Adrenal gland (tissue), 12 donors: ENCODE measurements around the gene VWA2. TPM values are rescaled to one million over a fixed set of nuclear protein-coding genes. Genes with fewer than 3 reads are reported as not detected.

Experiments
- DNase-seq, 7 donors: peaks; one replicate each; pipeline ENCODE4 v3.0.0-alpha.2; 2019 to 2020
- H3K27ac ChIP-seq, 5 donors: fragments of 200-600 bp; sonication (generic) in 4 of 5; 1 replicate in 3 of 5; 2 replicates in 2 of 5; pipeline versions ENCODE4 v1.5.1 to v1.8.0; 2016 to 2020; ENCODE audit warnings: mild to moderate bottlenecking in 1 of 5
- H3K27me3 ChIP-seq: fragments of 200-600 bp; 2 replicates; pipeline ENCODE4 v1.8.0; 2021
- H3K36me3 ChIP-seq, 2 donors: fragments of 200-600 bp; replicated peaks in 1 of 2; 1 replicate in 1 of 2; 2 replicates in 1 of 2; pipeline versions ENCODE4 v1.5.1 to v1.8.0; 2018 to 2022
- H3K4me1 ChIP-seq, 2 donors: fragments of 200-600 bp; replicated peaks in 1 of 2; 1 replicate in 1 of 2; 2 replicates in 1 of 2; pipeline versions ENCODE4 v1.5.1 to v1.8.0; 2018 to 2021
- H3K4me3 ChIP-seq, 4 donors: fragments of 200-600 bp; sonication (generic) in 3 of 4; one replicate each; pipeline ENCODE4 v1.5.1; 2016 to 2018
- H3K9me3 ChIP-seq, 3 donors: fragments of 200-600 bp; sonication (generic) in 1 of 3; replicated peaks in 1 of 3; 1 replicate in 2 of 3; 2 replicates in 1 of 3; pipeline versions ENCODE4 v1.5.1 to v1.8.0; 2016 to 2021
- POLR2A ChIP-seq, 2 donors: fragments of 450-650 bp; IDR thresholded peaks; one replicate each; pipeline ENCODE4 v1.6.1; 2017; ENCODE audit warnings: antibody characterized with exemption in 2 of 2, mild to moderate bottlenecking in 2 of 2, moderate library complexity in 1 of 2
- WGBS, 4 donors: extraction: QIAGEN DNeasy Blood & Tissue Kit in 2 of 4; methylation state at CpG; one replicate each; pipeline versions ENCODE4 v1.1.5 to v1.1.7; 2013 to 2017; 5-methylcytosine and 5-hydroxymethylcytosine counted together
- intact Hi-C, 2 donors: fragments of 100-400 bp; cut with DNase I; formaldehyde crosslinking; loops; one replicate each; pipeline versions ENCODE4 v1.14.1 to v1.15.0; 2022 to 2023
- polyA plus RNA-seq, 3 donors: library from polyadenylated mRNA; stranded (reverse); fragments of 200-250 nt in 2 of 3; fragments of 350-450 nt in 1 of 3; fragmentation: Illumina TruSeq in 1 of 3; extraction: RNeasy Lipid Tissue Mini Kit (QIAGEN cat#74804) in 1 of 3; gene quantifications; one replicate each; pipeline ENCODE4 v1.2.3, GENCODE V29; 2013 to 2014
- total RNA-seq, 9 donors: library from RNA; depleted of rRNA in 4 of 9; stranded (reverse); fragments of >200 nt in 4 of 9; fragments of 120-200 nt in 1 of 9; fragmentation: NEBNext Ultra II Directional in 1 of 9; extraction: Animal tissue kit (Norgen Biotek cat#: 25700) in 1 of 9; gene quantifications; one replicate each; pipeline versions ENCODE4 v1.1.0 to v1.2.4, GENCODE V29; 2013 to 2023
- TF ChIP-seq, protein P1 (sequence below), 6 experiments: fragments of 450-650 bp in 4 of 6; fragments of 200-600 bp in 2 of 6; sonication (generic) in 1 of 6; IDR thresholded peaks; 1 replicate in 5 of 6; 2 replicates in 1 of 6; pipeline versions ENCODE4 v1.5.1 to v1.8.0; 2016 to 2021; ENCODE audit warnings: antibody characterized with exemption in 6 of 6, mild to moderate bottlenecking in 2 of 6, moderate library complexity in 1 of 6
- donor health status: healthy with polysubstance abuse.
- donor health status: Bipolar disorder and iron deficiency.
- donor health status: DM: yes; HTN: yes; CAD: no.
- donor health status: DM: no; HTN: no; CAD: no.
- donor health status: DM: no; HTN: no; CAD: no.
- donor health status: DM: yes; HTN: yes; CAD: no.

Gene VWA2
- total and polyA plus RNA-seq, 12 donors, result 0.15 TPM; not detected in 11

GRCh38 chr10:114233482-114233881, 5.6 kb upstream of the VWA2 start:
- Histone ChIP-seq H3K4me3 (no peak overlapping the region), H3K4me1 (no peaks in the 10 kb centered on the region), H3K27ac (no peak overlapping the region), H3K9me3 (no peaks in the 10 kb centered on the region), H3K36me3 (no peaks in the 10 kb centered on the region), H3K27me3 (peaks cover 35% of the 10 kb centered on the region)
- intact Hi-C loops, result no loop called here
- 31 to 60% (median 35%) methylated on average over 6 of the region's 6 CpGs for WGBS, 4 donors
- no peak for DNase-seq
- TF ChIP-seq, protein P1, sequence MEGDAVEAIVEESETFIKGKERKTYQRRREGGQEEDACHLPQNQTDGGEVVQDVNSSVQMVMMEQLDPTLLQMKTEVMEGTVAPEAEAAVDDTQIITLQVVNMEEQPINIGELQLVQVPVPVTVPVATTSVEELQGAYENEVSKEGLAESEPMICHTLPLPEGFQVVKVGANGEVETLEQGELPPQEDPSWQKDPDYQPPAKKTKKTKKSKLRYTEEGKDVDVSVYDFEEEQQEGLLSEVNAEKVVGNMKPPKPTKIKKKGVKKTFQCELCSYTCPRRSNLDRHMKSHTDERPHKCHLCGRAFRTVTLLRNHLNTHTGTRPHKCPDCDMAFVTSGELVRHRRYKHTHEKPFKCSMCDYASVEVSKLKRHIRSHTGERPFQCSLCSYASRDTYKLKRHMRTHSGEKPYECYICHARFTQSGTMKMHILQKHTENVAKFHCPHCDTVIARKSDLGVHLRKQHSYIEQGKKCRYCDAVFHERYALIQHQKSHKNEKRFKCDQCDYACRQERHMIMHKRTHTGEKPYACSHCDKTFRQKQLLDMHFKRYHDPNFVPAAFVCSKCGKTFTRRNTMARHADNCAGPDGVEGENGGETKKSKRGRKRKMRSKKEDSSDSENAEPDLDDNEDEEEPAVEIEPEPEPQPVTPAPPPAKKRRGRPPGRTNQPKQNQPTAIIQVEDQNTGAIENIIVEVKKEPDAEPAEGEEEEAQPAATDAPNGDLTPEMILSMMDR (IDR thresholded peaks at IDR 0.05), result no peak
- no peak for TF ChIP-seq POLR2A (IDR thresholded peaks at IDR 0.05)

- no peak for DNase-seq
- H3K36me3 ChIP-seq, result no peaks in the 10 kb centered on the region
- no peaks in the 10 kb centered on the region for H3K9me3 ChIP-seq
- intact Hi-C loops, result no loop called here
- no peak overlapping the region for H3K27ac ChIP-seq
- no peak overlapping the region for H3K4me3 ChIP-seq
- TF ChIP-seq, protein P1 (IDR thresholded peaks at IDR 0.05), result no peak
- no peak for TF ChIP-seq POLR2A (IDR thresholded peaks at IDR 0.05)
- peaks cover 2 to 3% of the 10 kb centered on the region in 2 donors for H3K4me1 ChIP-seq
- H3K27me3 ChIP-seq, result peaks cover 42% of the 10 kb centered on the region
These were observed 4.9 kb upstream of the VWA2 start for GRCh38 chr10:114234132-114234531.

GRCh38 chr10:114239994-114240345, 916 bp downstream of the VWA2 start:
- DNase-seq, result no peak
- intact Hi-C loops, result no loop called here
- TF ChIP-seq, protein P1 (IDR thresholded peaks at IDR 0.05), result no peak
- no peak for TF ChIP-seq POLR2A (IDR thresholded peaks at IDR 0.05)
- Histone ChIP-seq H3K9me3 (no peaks in the 10 kb centered on the region), H3K4me1 (peaks cover 7 to 9% of the 10 kb centered on the region in 2 donors), H3K27ac (no peak overlapping the region), H3K36me3 (no peaks in the 10 kb centered on the region), H3K4me3 (no peak overlapping the region), H3K27me3 (peaks cover 69% of the 10 kb centered on the region)
- WGBS, 4 donors, result 40 to 51% (median 44%) methylated on average over 10 to 11 of the region's 11 CpGs

DNA sequence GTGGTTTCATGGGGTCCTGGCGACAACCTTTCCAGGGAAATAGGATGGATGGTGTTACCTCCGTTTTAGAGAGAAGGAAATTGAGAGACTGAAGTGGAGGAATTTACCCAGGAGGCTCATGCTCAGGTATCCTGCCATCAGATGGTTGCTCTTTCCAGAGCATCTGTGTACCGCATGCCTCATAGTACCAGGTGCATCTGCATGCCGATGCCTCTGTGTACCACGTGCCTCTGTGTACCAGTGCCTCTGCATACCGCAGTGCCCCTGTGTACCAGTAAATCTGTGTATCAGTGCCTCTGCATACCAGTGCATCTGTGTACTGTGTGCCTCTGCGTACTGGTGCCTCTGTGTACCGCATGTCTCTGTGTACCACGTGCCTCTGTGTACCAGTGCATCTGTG, 3.2 kb downstream of the VWA2 start:
- TF ChIP-seq, protein P1 (IDR thresholded peaks at IDR 0.05), result no peak
- no peak for TF ChIP-seq POLR2A (IDR thresholded peaks at IDR 0.05)
- intact Hi-C loops, result no loop called here
- Histone ChIP-seq H3K27me3 (peaks cover 59% of the 10 kb centered on the region), H3K9me3 (no peaks in the 10 kb centered on the region), H3K27ac (no peak overlapping the region), H3K4me1 (peaks cover 7 to 9% of the 10 kb centered on the region in 2 donors), H3K36me3 (no peaks in the 10 kb centered on the region), H3K4me3 (no peak overlapping the region)
- DNase-seq, result no peak
- WGBS, 4 donors, result 77 to 84% (median 79%) methylated on average over 6 to 9 of the region's 9 CpGs
